Stomach (tissue), 9 donors: ENCODE measurements around the gene GATM. TPM values are rescaled to one million over a fixed set of nuclear protein-coding genes. Genes with fewer than 3 reads are reported as not detected.
A peak's percentile ranks its signal among the peaks of the same experiment; 100 is the strongest.

ENCODE experiments used
- DNase-seq, 2 donors: peaks; one replicate each; pipeline versions ENCODE4 v3.0.0 to v3.0.0-alpha.2; 2013 to 2019
- H3K27ac ChIP-seq, 5 donors: fragments of 200-600 bp in 4 of 5; sonication (generic) in 4 of 5; one replicate each; pipeline ENCODE4 v1.5.1; 2013 to 2019; ENCODE audit warnings: mild to moderate bottlenecking in 1 of 5, moderate library complexity in 1 of 5
- H3K27me3 ChIP-seq, 3 donors: fragments of 200-600 bp; sonication (generic); one replicate each; pipeline ENCODE4 v1.5.1; 2017 to 2019; ENCODE audit warnings: mixed run types in 1 of 3
- H3K36me3 ChIP-seq, 4 donors: fragments of 200-600 bp; sonication (generic); 1 replicate in 3 of 4; 2 replicates in 1 of 4; pipeline ENCODE4 v1.5.1; 2016 to 2019
- H3K4me1 ChIP-seq, 4 donors: fragments of 200-600 bp; sonication (generic); one replicate each; pipeline ENCODE4 v1.5.1; 2016 to 2019
- H3K4me3 ChIP-seq, 4 donors: fragments of 200-600 bp; sonication (generic) in 3 of 4; one replicate each; pipeline ENCODE4 v1.5.1; 2016 to 2019; ENCODE audit warnings: mild to moderate bottlenecking in 1 of 4
- H3K9me3 ChIP-seq, 4 donors: fragments of 200-600 bp; sonication (generic); one replicate each; pipeline ENCODE4 v1.5.1; 2016 to 2019
- EP300 ChIP-seq: sonication (generic); formaldehyde crosslinking; IDR thresholded peaks from one replicate; pipeline ENCODE4 v1.6.1; 2017; ENCODE audit warnings: antibody characterized with exemption
- POLR2A ChIP-seq, 4 donors: fragments of 450-650 bp; IDR thresholded peaks; one replicate each; pipeline ENCODE4 v1.6.1; 2016; ENCODE audit warnings: antibody characterized with exemption in 4 of 4, control low read depth in 2 of 4, mild to moderate bottlenecking in 1 of 4, moderate library complexity in 1 of 4
- POLR2AphosphoS5 ChIP-seq, 3 donors: sonication (generic); formaldehyde crosslinking; IDR thresholded peaks; one replicate each; pipeline ENCODE4 v1.6.1; 2016; ENCODE audit warnings: antibody characterized with exemption in 3 of 3
- WGBS, 5 donors: extraction: QIAGEN DNeasy Blood & Tissue Kit in 3 of 5; methylation state at CpG; one replicate each; pipeline versions ENCODE4 v1.1.5 to v1.1.7; 2013 to 2018; 5-methylcytosine and 5-hydroxymethylcytosine counted together
- intact Hi-C: fragments of 100-400 bp; cut with DNase I; formaldehyde crosslinking; loops from one replicate; pipeline ENCODE4 v1.15.1; 2023; ENCODE audit warnings: low total_unique reads
- polyA plus RNA-seq, 3 donors: library from polyadenylated mRNA; stranded (reverse); fragments of 200-250 nt; gene quantifications; one replicate each; pipeline ENCODE4 v1.2.3, GENCODE V29; 2013
- total RNA-seq, 5 donors: library from RNA; depleted of rRNA; stranded (reverse); fragments of >200 nt; gene quantifications; one replicate each; pipeline versions ENCODE4 v1.1.0 to v1.2.3, GENCODE V29; 2014 to 2016
- TF ChIP-seq, protein P1 (sequence below), 7 experiments: fragments of 450-650 bp in 4 of 7; fragments of 200-600 bp in 3 of 7; sonication (generic) in 3 of 7; IDR thresholded peaks; one replicate each; pipeline ENCODE4 v1.5.1; 2016 to 2019; ENCODE audit warnings: antibody characterized with exemption in 7 of 7, control low read depth in 2 of 7, mild to moderate bottlenecking in 1 of 7
- donor health status: healthy with polysubstance abuse.
- donor health status: Bipolar disorder and iron deficiency.
- donor health status: healthy.

The GATM gene
- total and polyA plus RNA-seq, 8 donors: 22.6 to 110 (median 53.1) TPM

DNA sequence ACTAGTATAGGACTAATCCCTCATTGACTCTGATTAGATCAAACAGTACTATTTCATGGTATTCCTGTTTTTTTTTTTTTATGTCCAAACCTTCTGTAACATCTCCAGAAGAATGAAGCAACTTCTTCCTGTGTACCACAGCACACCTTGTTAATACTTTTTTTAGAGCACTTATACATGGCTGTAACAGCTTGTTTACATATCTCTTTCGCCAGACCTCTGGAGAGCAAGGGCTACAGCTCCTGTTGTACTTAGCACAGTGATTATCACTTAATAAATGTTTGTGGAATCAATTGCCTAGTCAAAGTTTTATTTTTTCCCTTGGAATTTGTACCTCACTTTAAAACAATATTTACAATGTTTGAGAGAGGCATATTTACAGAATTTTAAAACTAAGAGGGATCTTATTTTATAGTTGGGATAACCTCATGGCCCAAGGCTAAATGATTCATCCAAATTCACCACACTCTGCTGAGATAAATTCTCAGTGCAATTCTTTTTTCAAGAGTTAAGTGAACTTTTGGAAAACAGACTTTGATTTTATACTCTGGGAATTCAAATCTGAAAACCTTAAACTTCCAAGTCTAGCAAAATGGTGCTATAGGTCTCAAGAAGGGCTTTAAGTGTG, 9.2 kb upstream of the GATM start:
- intact Hi-C loops: no loop called here
- WGBS, 5 donors: 6 to 32% (median 20%) methylated on average over 1 of the region's 1 CpG
- DNase-seq: peak in 1 of 2 donors; percentile 36

DNA sequence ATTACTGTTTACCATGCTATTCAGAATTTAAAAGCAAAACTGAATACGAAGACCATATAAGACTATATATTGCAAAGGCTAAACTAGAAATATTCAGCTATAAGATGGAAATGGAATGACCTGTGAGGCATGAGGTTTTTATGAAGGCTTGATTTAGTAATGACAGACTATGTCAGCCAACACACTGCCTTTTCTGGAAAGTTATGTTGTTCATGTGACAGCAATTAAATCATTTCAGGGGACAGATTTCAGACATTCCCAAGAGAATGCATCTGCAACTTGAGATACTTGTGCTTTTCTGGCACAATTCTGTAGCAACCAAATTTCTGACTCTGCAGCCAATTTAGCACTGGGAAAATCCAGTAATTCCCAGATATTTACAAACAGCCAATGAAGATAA, 8.6 kb upstream of the GATM start:
- 76 to 88% (median 79%) methylated on average over 1 of the region's 1 CpG for WGBS, 5 donors
- DNase-seq: no peak
- intact Hi-C loops: no loop called here
- H3K4me1 ChIP-seq: peaks cover 0 to 19% (median 9%) of the 10 kb centered on the region in 4 donors
- H3K27me3 ChIP-seq: no peaks in the 10 kb centered on the region
- H3K27ac ChIP-seq: no peak overlapping the region
- TF ChIP-seq, protein P1, sequence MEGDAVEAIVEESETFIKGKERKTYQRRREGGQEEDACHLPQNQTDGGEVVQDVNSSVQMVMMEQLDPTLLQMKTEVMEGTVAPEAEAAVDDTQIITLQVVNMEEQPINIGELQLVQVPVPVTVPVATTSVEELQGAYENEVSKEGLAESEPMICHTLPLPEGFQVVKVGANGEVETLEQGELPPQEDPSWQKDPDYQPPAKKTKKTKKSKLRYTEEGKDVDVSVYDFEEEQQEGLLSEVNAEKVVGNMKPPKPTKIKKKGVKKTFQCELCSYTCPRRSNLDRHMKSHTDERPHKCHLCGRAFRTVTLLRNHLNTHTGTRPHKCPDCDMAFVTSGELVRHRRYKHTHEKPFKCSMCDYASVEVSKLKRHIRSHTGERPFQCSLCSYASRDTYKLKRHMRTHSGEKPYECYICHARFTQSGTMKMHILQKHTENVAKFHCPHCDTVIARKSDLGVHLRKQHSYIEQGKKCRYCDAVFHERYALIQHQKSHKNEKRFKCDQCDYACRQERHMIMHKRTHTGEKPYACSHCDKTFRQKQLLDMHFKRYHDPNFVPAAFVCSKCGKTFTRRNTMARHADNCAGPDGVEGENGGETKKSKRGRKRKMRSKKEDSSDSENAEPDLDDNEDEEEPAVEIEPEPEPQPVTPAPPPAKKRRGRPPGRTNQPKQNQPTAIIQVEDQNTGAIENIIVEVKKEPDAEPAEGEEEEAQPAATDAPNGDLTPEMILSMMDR (IDR thresholded peaks at IDR 0.05): no peak
- no peak for TF ChIP-seq POLR2A (IDR thresholded peaks at IDR 0.05)
- TF ChIP-seq POLR2AphosphoS5 (IDR thresholded peaks at IDR 0.05): no peak
- no peak for TF ChIP-seq EP300
- H3K4me3 ChIP-seq: no peak overlapping the region
- no peaks in the 10 kb centered on the region for H3K9me3 ChIP-seq
- H3K36me3 ChIP-seq: no peaks in the 10 kb centered on the region

More for the DNA sequence above, 9.2 kb upstream of the GATM start:
- no peak overlapping the region for H3K4me3 ChIP-seq
- H3K36me3 ChIP-seq: no peaks in the 10 kb centered on the region
- H3K9me3 ChIP-seq: no peaks in the 10 kb centered on the region
- H3K27ac ChIP-seq: peak overlapping the region in 1 of 5 donors; percentile 1
- H3K4me1 ChIP-seq: peaks cover 0 to 19% (median 9%) of the 10 kb centered on the region in 4 donors
- TF ChIP-seq POLR2A (IDR thresholded peaks at IDR 0.05) (no peak), EP300 (no peak), POLR2AphosphoS5 (IDR thresholded peaks at IDR 0.05) (no peak)
- TF ChIP-seq, protein P1 (IDR thresholded peaks at IDR 0.05): no peak
- no peaks in the 10 kb centered on the region for H3K27me3 ChIP-seq

DNA sequence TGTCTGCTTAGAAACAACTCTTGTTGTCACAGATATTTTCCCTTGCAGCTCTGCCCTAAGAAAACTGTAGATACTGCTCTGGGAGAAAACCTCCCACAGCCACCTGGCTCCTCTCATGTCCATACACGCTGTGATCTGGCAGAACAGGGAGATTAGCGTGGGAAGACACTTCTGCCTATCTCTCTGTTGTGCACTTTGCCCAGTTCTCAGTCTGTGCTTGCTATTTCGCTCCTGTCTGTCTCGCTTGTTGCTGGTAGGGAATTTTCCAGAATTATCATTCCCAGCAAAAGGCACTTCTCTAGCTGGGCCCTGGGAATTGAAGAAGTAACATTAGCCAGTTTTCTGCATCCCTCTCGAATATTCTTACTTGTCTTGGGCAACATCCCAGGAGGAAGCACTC, 8.1 kb upstream of the GATM start:
- WGBS, 5 donors: 40 to 61% (median 54%) methylated on average over 5 of the region's 5 CpGs
- H3K9me3 ChIP-seq: no peaks in the 10 kb centered on the region
- TF ChIP-seq, protein P1 (IDR thresholded peaks at IDR 0.05): no peak
- TF ChIP-seq POLR2A (IDR thresholded peaks at IDR 0.05) (no peak), EP300 (no peak), POLR2AphosphoS5 (IDR thresholded peaks at IDR 0.05) (no peak)
- peak in 1 of 2 donors; percentile 43 for DNase-seq
- H3K27me3 ChIP-seq: no peaks in the 10 kb centered on the region
- peaks cover 0 to 19% (median 9%) of the 10 kb centered on the region in 4 donors for H3K4me1 ChIP-seq
- H3K36me3 ChIP-seq: no peaks in the 10 kb centered on the region
- intact Hi-C loops: no loop called here
- H3K27ac ChIP-seq: no peak overlapping the region
- no peak overlapping the region for H3K4me3 ChIP-seq

DNA sequence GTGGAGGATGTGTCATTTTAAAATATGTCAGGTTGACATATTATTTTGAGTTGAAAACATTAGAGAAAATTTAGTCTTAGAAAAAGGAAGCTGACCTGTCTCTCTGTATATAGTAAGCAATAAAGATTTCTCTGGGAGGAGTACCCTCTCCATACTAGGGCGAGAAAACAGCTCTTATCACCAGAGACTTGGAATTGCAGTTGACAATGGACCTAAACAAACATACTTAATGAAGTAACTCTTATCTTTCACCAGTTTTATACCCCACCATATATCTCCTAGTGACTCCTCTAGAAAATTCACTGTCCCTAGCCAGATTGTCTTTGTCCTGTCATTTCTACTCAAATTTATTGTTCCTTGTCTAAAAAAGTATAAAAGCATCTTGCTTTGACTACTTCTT, 7.2 kb upstream of the GATM start:
- Histone ChIP-seq H3K36me3 (no peaks in the 10 kb centered on the region), H3K4me3 (no peak overlapping the region), H3K27me3 (no peaks in the 10 kb centered on the region), H3K27ac (no peak overlapping the region), H3K9me3 (no peaks in the 10 kb centered on the region), H3K4me1 (peaks cover 0 to 17% (median 8%) of the 10 kb centered on the region in 4 donors)
- intact Hi-C loops: no loop called here
- no peak for DNase-seq
- TF ChIP-seq, protein P1 (IDR thresholded peaks at IDR 0.05): no peak
- TF ChIP-seq EP300: no peak
- no peak for TF ChIP-seq POLR2AphosphoS5 (IDR thresholded peaks at IDR 0.05)
- no peak for TF ChIP-seq POLR2A (IDR thresholded peaks at IDR 0.05)
- 41 to 68% (median 56%) methylated on average over 1 of the region's 1 CpG for WGBS, 5 donors
